Measurements from ENCODE around the gene ADGRG6.

Gene ADGRG6

GRCh38 chr6:142297996-142298753, 3.6 kb upstream of the ADGRG6 start:
- no peaks in the 10 kb centered on the region for H3K36me3 ChIP-seq (ENCODE audit: control insufficient read depth in 1 of 2, insufficient read depth in 2 of 2, low read length in 2 of 2)
- H3K9me3 ChIP-seq (ENCODE audit: insufficient read depth, low read depth, low read length), result no peaks in the 10 kb centered on the region
- no peak overlapping the region for H4K8ac ChIP-seq (ENCODE audit: low read depth, low read length)
- H3K4me1 ChIP-seq (ENCODE audit: control insufficient read depth in 1 of 2, insufficient read depth in 2 of 2, low read length in 2 of 2), result peaks cover 0 to 9% of the 10 kb centered on the region in 2 experiments
- no peaks in the 10 kb centered on the region for H3K27me3 ChIP-seq (ENCODE audit: insufficient read depth, low read length)
- no peak overlapping the region for H2BK12ac ChIP-seq (ENCODE audit: low read length)
- H3K79me1 ChIP-seq (ENCODE audit: low read length), result peaks cover 25% of the 10 kb centered on the region
- H2BK5ac ChIP-seq (ENCODE audit: low read depth, low read length, poor library complexity), result no peak overlapping the region
- no peak overlapping the region for H3K14ac ChIP-seq (ENCODE audit: low read length)
- H3K79me2 ChIP-seq (ENCODE audit: control insufficient read depth, insufficient read depth, low read length, poor library complexity), result peaks cover 9% of the 10 kb centered on the region
- H4K12ac ChIP-seq (ENCODE audit: low read depth, low read length), result no peak overlapping the region
- no peak overlapping the region for H3K4ac ChIP-seq (ENCODE audit: low read depth, low read length)
- H2AK5ac ChIP-seq (ENCODE audit: low read length), result no peak overlapping the region
- H4K91ac ChIP-seq (ENCODE audit: low read depth, low read length), result no peak overlapping the region
- no peak overlapping the region for H3K4me3 ChIP-seq (ENCODE audit: low read depth, low read length)
- H3K4me2 ChIP-seq (ENCODE audit: low read length), result peak overlapping the region; percentile 39
- H3K9ac ChIP-seq (ENCODE audit: low read length), result no peak overlapping the region
- no peak overlapping the region for H2AFZ ChIP-seq (ENCODE audit: insufficient read depth, low read length, poor library complexity)
- no peak overlapping the region for H2BK120ac ChIP-seq (ENCODE audit: insufficient read depth, low read length, poor library complexity)
- DNase-seq, result peak; percentile 49 to 93
- peak overlapping the region; percentile 54 for H3K27ac ChIP-seq (ENCODE audit: low read depth, low read length)
- no peak overlapping the region for H3K23ac ChIP-seq (ENCODE audit: low read length)
- WGBS (ENCODE audit: extremely low coverage, insufficient coverage, insufficient read length), result no CpG with 5 or more reads among the region's 3 CpGs
- no peak overlapping the region for H3K18ac ChIP-seq (ENCODE audit: low read length)

GRCh38 chr6:142300302-142300701, 1.5 kb upstream of the ADGRG6 start:
- H2AK5ac ChIP-seq (ENCODE audit: low read length), result no peak overlapping the region
- no peak overlapping the region for H4K12ac ChIP-seq (ENCODE audit: low read depth, low read length)
- DNase-seq, result no peak
- H4K91ac ChIP-seq (ENCODE audit: low read depth, low read length), result no peak overlapping the region
- no peaks in the 10 kb centered on the region for H3K36me3 ChIP-seq (ENCODE audit: control insufficient read depth in 1 of 2, insufficient read depth in 2 of 2, low read length in 2 of 2)
- H3K23ac ChIP-seq (ENCODE audit: low read length), result no peak overlapping the region
- no peak overlapping the region for H2BK5ac ChIP-seq (ENCODE audit: low read depth, low read length, poor library complexity)
- no CpG with 5 or more reads among the region's 3 CpGs for WGBS (ENCODE audit: extremely low coverage, insufficient coverage, insufficient read length)
- no peaks in the 10 kb centered on the region for H3K27me3 ChIP-seq (ENCODE audit: insufficient read depth, low read length)
- H3K4me3 ChIP-seq (ENCODE audit: low read depth, low read length), result no peak overlapping the region
- H3K14ac ChIP-seq (ENCODE audit: low read length), result no peak overlapping the region
- H3K4me2 ChIP-seq (ENCODE audit: low read length), result no peak overlapping the region
- peak overlapping the region; percentile 23 for H4K8ac ChIP-seq (ENCODE audit: low read depth, low read length)
- H3K79me2 ChIP-seq (ENCODE audit: control insufficient read depth, insufficient read depth, low read length, poor library complexity), result peaks cover 9% of the 10 kb centered on the region
- H3K18ac ChIP-seq (ENCODE audit: low read length), result no peak overlapping the region
- peaks cover 21% of the 10 kb centered on the region for H3K79me1 ChIP-seq (ENCODE audit: low read length)
- peak overlapping the region; percentile 26 for H2BK12ac ChIP-seq (ENCODE audit: low read length)
- peaks cover 0 to 9% of the 10 kb centered on the region in 2 experiments for H3K4me1 ChIP-seq (ENCODE audit: control insufficient read depth in 1 of 2, insufficient read depth in 2 of 2, low read length in 2 of 2)
- H3K9ac ChIP-seq (ENCODE audit: low read length), result no peak overlapping the region
- no peak overlapping the region for H2AFZ ChIP-seq (ENCODE audit: insufficient read depth, low read length, poor library complexity)
- no peak overlapping the region for H3K4ac ChIP-seq (ENCODE audit: low read depth, low read length)
- peak overlapping the region; percentile 74 for H3K27ac ChIP-seq (ENCODE audit: low read depth, low read length)
- no peaks in the 10 kb centered on the region for H3K9me3 ChIP-seq (ENCODE audit: insufficient read depth, low read depth, low read length)
- no peak overlapping the region for H2BK120ac ChIP-seq (ENCODE audit: insufficient read depth, low read length, poor library complexity)

GRCh38 chr6:142300758-142301650, 803 bp upstream of the ADGRG6 start:
- Histone ChIP-seq H4K12ac (ENCODE audit: low read depth, low read length) (peak overlapping the region; percentile 65), H2AFZ (ENCODE audit: insufficient read depth, low read length, poor library complexity) (peak overlapping the region; percentile 41), H3K27me3 (ENCODE audit: insufficient read depth, low read length) (no peaks in the 10 kb centered on the region), H3K9ac (ENCODE audit: low read length) (peak overlapping the region; percentile 78), H2BK12ac (ENCODE audit: low read length) (peak overlapping the region; percentile 68), H2AK5ac (ENCODE audit: low read length) (peak overlapping the region; percentile 82), H4K91ac (ENCODE audit: low read depth, low read length) (peak overlapping the region; percentile 83), H3K4me2 (ENCODE audit: low read length) (peak overlapping the region; percentile 89), H3K4me3 (ENCODE audit: low read depth, low read length) (peak overlapping the region; percentile 81), H2BK120ac (ENCODE audit: insufficient read depth, low read length, poor library complexity) (peak overlapping the region; percentile 61), H3K36me3 (ENCODE audit: control insufficient read depth in 1 of 2, insufficient read depth in 2 of 2, low read length in 2 of 2) (no peaks in the 10 kb centered on the region), H3K9me3 (ENCODE audit: insufficient read depth, low read depth, low read length) (no peaks in the 10 kb centered on the region), H3K79me1 (ENCODE audit: low read length) (peaks cover 21% of the 10 kb centered on the region), H3K23ac (ENCODE audit: low read length) (peak overlapping the region; percentile 73), H3K27ac (ENCODE audit: low read depth, low read length) (peak overlapping the region; percentile 74), H2BK5ac (ENCODE audit: low read depth, low read length, poor library complexity) (peak overlapping the region; percentile 47), H3K4me1 (ENCODE audit: control insufficient read depth in 1 of 2, insufficient read depth in 2 of 2, low read length in 2 of 2) (peaks cover 0 to 9% of the 10 kb centered on the region in 2 experiments), H3K79me2 (ENCODE audit: control insufficient read depth, insufficient read depth, low read length, poor library complexity) (peaks cover 9% of the 10 kb centered on the region), H3K4ac (ENCODE audit: low read depth, low read length) (peak overlapping the region; percentile 18), H4K8ac (ENCODE audit: low read depth, low read length) (peak overlapping the region; percentile 82), H3K14ac (ENCODE audit: low read length) (peak overlapping the region; percentile 82), H3K18ac (ENCODE audit: low read length) (peak overlapping the region; percentile 68)
- peak in 1 of 2 donors; percentile 18 for DNase-seq
- no CpG with 5 or more reads among the region's 31 CpGs for WGBS (ENCODE audit: extremely low coverage, insufficient coverage, insufficient read length)

GRCh38 chr6:142302421-142303175, 791 bp downstream of the ADGRG6 start:
- peak overlapping the region; percentile 81 for H3K4me3 ChIP-seq (ENCODE audit: low read depth, low read length)
- H3K4me1 ChIP-seq (ENCODE audit: control insufficient read depth in 1 of 2, insufficient read depth in 2 of 2, low read length in 2 of 2), result peaks cover 0 to 6% of the 10 kb centered on the region in 2 experiments
- peak overlapping the region; percentile 35 for H2BK5ac ChIP-seq (ENCODE audit: low read depth, low read length, poor library complexity)
- peaks cover 9% of the 10 kb centered on the region for H3K79me2 ChIP-seq (ENCODE audit: control insufficient read depth, insufficient read depth, low read length, poor library complexity)
- whole genome bisulfite sequencing (ENCODE audit: extremely low coverage, insufficient coverage, insufficient read length), result no CpG with 5 or more reads among the region's 18 CpGs
- peak overlapping the region; percentile 89 for H3K4me2 ChIP-seq (ENCODE audit: low read length)
- H3K23ac ChIP-seq (ENCODE audit: low read length), result no peak overlapping the region
- H3K27me3 ChIP-seq (ENCODE audit: insufficient read depth, low read length), result no peaks in the 10 kb centered on the region
- H3K9ac ChIP-seq (ENCODE audit: low read length), result peak overlapping the region; percentile 85
- peak overlapping the region; percentile 10 for H2AFZ ChIP-seq (ENCODE audit: insufficient read depth, low read length, poor library complexity)
- peak overlapping the region; percentile 73 for H4K91ac ChIP-seq (ENCODE audit: low read depth, low read length)
- H2BK120ac ChIP-seq (ENCODE audit: insufficient read depth, low read length, poor library complexity), result peak overlapping the region; percentile 40
- H3K18ac ChIP-seq (ENCODE audit: low read length), result peak overlapping the region; percentile 43
- peak overlapping the region; percentile 23 for H2BK12ac ChIP-seq (ENCODE audit: low read length)
- H3K4ac ChIP-seq (ENCODE audit: low read depth, low read length), result no peak overlapping the region
- peak overlapping the region; percentile 50 for H3K27ac ChIP-seq (ENCODE audit: low read depth, low read length)
- H3K79me1 ChIP-seq (ENCODE audit: low read length), result peaks cover 18% of the 10 kb centered on the region
- H3K36me3 ChIP-seq (ENCODE audit: control insufficient read depth in 1 of 2, insufficient read depth in 2 of 2, low read length in 2 of 2), result no peaks in the 10 kb centered on the region
- peak overlapping the region; percentile 82 for H2AK5ac ChIP-seq (ENCODE audit: low read length)
- H3K9me3 ChIP-seq (ENCODE audit: insufficient read depth, low read depth, low read length), result no peaks in the 10 kb centered on the region
- peak; percentile 49 to 57 for DNase-seq
- H4K12ac ChIP-seq (ENCODE audit: low read depth, low read length), result peak overlapping the region; percentile 10
- peak overlapping the region; percentile 29 for H4K8ac ChIP-seq (ENCODE audit: low read depth, low read length)
- H3K14ac ChIP-seq (ENCODE audit: low read length), result peak overlapping the region; percentile 39

Data from trophoblast cell (in vitro differentiated cells and primary cell).